ENCODE results near the gene RAB7A. TPM values are rescaled to one million over a fixed set of nuclear protein-coding genes. Genes with fewer than 3 reads are reported as not detected.

Gene RAB7A
- 47.8 and 71.2 TPM in 2 replicates for total RNA-seq (2014; rRNA removed; shearing (Covaris generic); ENCODE audit: low replicate concordance)

- Histone ChIP-seq H3K4me2 (ENCODE audit: low read depth, low read length, poor library complexity, severe bottlenecking) (peak within 1 kb of the TSS; percentile 84), H3K27ac (ENCODE audit: low read length) (peak within 1 kb of the TSS; percentile 58; the same call in 1 of the 2 replicates), H4K20me1 (ENCODE audit: insufficient read depth, low read depth, low read length) (peaks cover 38% of the 10 kb centered on the region), H3K79me2 (ENCODE audit: low read length) (peaks cover 54% of the 10 kb centered on the region), H3K9ac (ENCODE audit: low read length) (peak within 1 kb of the TSS; percentile 98), H3K4me3 (ENCODE audit: low read length) (peak within 1 kb of the TSS; percentile 99), H3K9me3 (ENCODE audit: low read length) (no peaks in the 10 kb centered on the region), H3K9me2 (replicated peaks; ENCODE audit: insufficient read depth, low read length) (no peaks in the 10 kb centered on the region), H2AFZ (ENCODE audit: low read length) (peak within 1 kb of the TSS; percentile 93), H3K4me1 (ENCODE audit: low read length) (peaks cover 38% of the 10 kb centered on the region), H3K27me3 (ENCODE audit: low read length) (no peaks in the 10 kb centered on the region), H3K36me3 (ENCODE audit: insufficient read depth, low read length) (peaks cover 9% of the 10 kb centered on the region; the same call in 1 of the 2 replicates)
- DNase-seq, result peak; percentile 99
These were observed at the start of gene RAB7A for GRCh38 chr3:128726023-128727016. Gene RAB7A, plus strand, starts transcription at chr3:128726183. Its CDS starts 69,185 bp downstream, at chr3:128795368.

GRCh38 chr3:128679338-128679737 lies 46.6 kb upstream of the RAB7A start:
- H3K4me1 ChIP-seq (ENCODE audit: low read length), result peaks cover 33% of the 10 kb centered on the region
- H3K9ac ChIP-seq (ENCODE audit: low read length), result peak overlapping the region; percentile 73; the same call in 1 of the 2 replicates
- H3K27ac ChIP-seq (ENCODE audit: low read length), result no peak overlapping the region
- H3K9me3 ChIP-seq (ENCODE audit: low read length), result no peaks in the 10 kb centered on the region
- H3K79me2 ChIP-seq (ENCODE audit: low read length), result no peaks in the 10 kb centered on the region
- no peak overlapping the region for H3K4me3 ChIP-seq (ENCODE audit: low read length)
- H3K27me3 ChIP-seq (ENCODE audit: low read length), result no peaks in the 10 kb centered on the region
- no peak for DNase-seq
- no peaks in the 10 kb centered on the region for H3K9me2 ChIP-seq (replicated peaks; ENCODE audit: insufficient read depth, low read length)
- no peaks in the 10 kb centered on the region for H3K36me3 ChIP-seq (ENCODE audit: insufficient read depth, low read length)
- H4K20me1 ChIP-seq (ENCODE audit: insufficient read depth, low read depth, low read length), result no peaks in the 10 kb centered on the region
- H3K4me2 ChIP-seq (ENCODE audit: low read depth, low read length, poor library complexity, severe bottlenecking), result peak overlapping the region; percentile 75
- H2AFZ ChIP-seq (ENCODE audit: low read length), result no peak overlapping the region

- H3K4me3 ChIP-seq (ENCODE audit: low read length), result peak overlapping the region; percentile 72
These were observed 45.2 kb upstream of the RAB7A start for GRCh38 chr3:128680603-128681368.

GRCh38 chr3:128681369-128681829 lies 44.6 kb upstream of the RAB7A start:
- Histone ChIP-seq H3K36me3 (ENCODE audit: insufficient read depth, low read length) (no peaks in the 10 kb centered on the region), H3K27ac (ENCODE audit: low read length) (peak overlapping the region; percentile 55), H3K9ac (ENCODE audit: low read length) (peak overlapping the region; percentile 73), H2AFZ (ENCODE audit: low read length) (peak overlapping the region; percentile 85), H3K4me2 (ENCODE audit: low read depth, low read length, poor library complexity, severe bottlenecking) (peak overlapping the region; percentile 75), H3K9me2 (replicated peaks; ENCODE audit: insufficient read depth, low read length) (no peaks in the 10 kb centered on the region), H3K27me3 (ENCODE audit: low read length) (no peaks in the 10 kb centered on the region), H3K9me3 (ENCODE audit: low read length) (no peaks in the 10 kb centered on the region), H4K20me1 (ENCODE audit: insufficient read depth, low read depth, low read length) (no peaks in the 10 kb centered on the region), H3K79me2 (ENCODE audit: low read length) (no peaks in the 10 kb centered on the region), H3K4me1 (ENCODE audit: low read length) (peaks cover 20% of the 10 kb centered on the region), H3K4me3 (ENCODE audit: low read length) (peak overlapping the region; percentile 72)
- DNase-seq, result no peak

More at GRCh38 chr3:128680603-128681368, 45.2 kb upstream of the RAB7A start:
- H3K9ac ChIP-seq (ENCODE audit: low read length), result peak overlapping the region; percentile 73
- H3K9me3 ChIP-seq (ENCODE audit: low read length), result no peaks in the 10 kb centered on the region
- H3K27me3 ChIP-seq (ENCODE audit: low read length), result no peaks in the 10 kb centered on the region
- peaks cover 21% of the 10 kb centered on the region for H3K4me1 ChIP-seq (ENCODE audit: low read length)
- H3K4me2 ChIP-seq (ENCODE audit: low read depth, low read length, poor library complexity, severe bottlenecking), result peak overlapping the region; percentile 75
- no peaks in the 10 kb centered on the region for H3K9me2 ChIP-seq (replicated peaks; ENCODE audit: insufficient read depth, low read length)
- H3K36me3 ChIP-seq (ENCODE audit: insufficient read depth, low read length), result no peaks in the 10 kb centered on the region
- H4K20me1 ChIP-seq (ENCODE audit: insufficient read depth, low read depth, low read length), result no peaks in the 10 kb centered on the region
- H3K27ac ChIP-seq (ENCODE audit: low read length), result peak overlapping the region; percentile 55
- H3K79me2 ChIP-seq (ENCODE audit: low read length), result no peaks in the 10 kb centered on the region
- H2AFZ ChIP-seq (ENCODE audit: low read length), result peak overlapping the region; percentile 85
- DNase-seq, result peak; percentile 98

GRCh38 chr3:128683957-128684356 lies 42.0 kb upstream of the RAB7A start:
- H4K20me1 ChIP-seq (ENCODE audit: insufficient read depth, low read depth, low read length), result no peaks in the 10 kb centered on the region
- H3K9me3 ChIP-seq (ENCODE audit: low read length), result no peaks in the 10 kb centered on the region
- no peak overlapping the region for H3K27ac ChIP-seq (ENCODE audit: low read length)
- no peak overlapping the region for H3K4me3 ChIP-seq (ENCODE audit: low read length)
- no peaks in the 10 kb centered on the region for H3K79me2 ChIP-seq (ENCODE audit: low read length)
- no peaks in the 10 kb centered on the region for H3K36me3 ChIP-seq (ENCODE audit: insufficient read depth, low read length)
- H3K4me2 ChIP-seq (ENCODE audit: low read depth, low read length, poor library complexity, severe bottlenecking), result no peak overlapping the region
- H3K27me3 ChIP-seq (ENCODE audit: low read length), result no peaks in the 10 kb centered on the region
- no peak overlapping the region for H3K9ac ChIP-seq (ENCODE audit: low read length)
- no peaks in the 10 kb centered on the region for H3K9me2 ChIP-seq (replicated peaks; ENCODE audit: insufficient read depth, low read length)
- no peak overlapping the region for H2AFZ ChIP-seq (ENCODE audit: low read length)
- peaks cover 20% of the 10 kb centered on the region for H3K4me1 ChIP-seq (ENCODE audit: low read length)
- no peak for DNase-seq

GRCh38 chr3:128684986-128685726 lies 40.8 kb upstream of the RAB7A start:
- no peak overlapping the region for H3K27ac ChIP-seq (ENCODE audit: low read length)
- H3K9me2 ChIP-seq (replicated peaks; ENCODE audit: insufficient read depth, low read length), result no peaks in the 10 kb centered on the region
- no peaks in the 10 kb centered on the region for H4K20me1 ChIP-seq (ENCODE audit: insufficient read depth, low read depth, low read length)
- no peaks in the 10 kb centered on the region for H3K27me3 ChIP-seq (ENCODE audit: low read length)
- H3K36me3 ChIP-seq (ENCODE audit: insufficient read depth, low read length), result no peaks in the 10 kb centered on the region
- no peak overlapping the region for H3K4me2 ChIP-seq (ENCODE audit: low read depth, low read length, poor library complexity, severe bottlenecking)
- H3K9ac ChIP-seq (ENCODE audit: low read length), result no peak overlapping the region
- no peak overlapping the region for H3K4me3 ChIP-seq (ENCODE audit: low read length)
- H3K4me1 ChIP-seq (ENCODE audit: low read length), result peaks cover 11% of the 10 kb centered on the region
- H2AFZ ChIP-seq (ENCODE audit: low read length), result no peak overlapping the region
- H3K9me3 ChIP-seq (ENCODE audit: low read length), result no peaks in the 10 kb centered on the region
- DNase-seq, result no peak
- H3K79me2 ChIP-seq (ENCODE audit: low read length), result no peaks in the 10 kb centered on the region

- DNase-seq, result no peak
These were observed 39.5 kb upstream of the RAB7A start for GRCh38 chr3:128686465-128686864.

More at GRCh38 chr3:128686465-128686864, 39.5 kb upstream of the RAB7A start:
- H3K36me3 ChIP-seq (ENCODE audit: insufficient read depth, low read length), result no peaks in the 10 kb centered on the region
- no peaks in the 10 kb centered on the region for H4K20me1 ChIP-seq (ENCODE audit: insufficient read depth, low read depth, low read length)
- no peak overlapping the region for H2AFZ ChIP-seq (ENCODE audit: low read length)
- H3K4me2 ChIP-seq (ENCODE audit: low read depth, low read length, poor library complexity, severe bottlenecking), result no peak overlapping the region
- no peaks in the 10 kb centered on the region for H3K79me2 ChIP-seq (ENCODE audit: low read length)
- H3K4me3 ChIP-seq (ENCODE audit: low read length), result no peak overlapping the region
- no peaks in the 10 kb centered on the region for H3K9me2 ChIP-seq (replicated peaks; ENCODE audit: insufficient read depth, low read length)
- no peaks in the 10 kb centered on the region for H3K9me3 ChIP-seq (ENCODE audit: low read length)
- H3K9ac ChIP-seq (ENCODE audit: low read length), result no peak overlapping the region
- H3K4me1 ChIP-seq (ENCODE audit: low read length), result peaks cover 5% of the 10 kb centered on the region
- no peak overlapping the region for H3K27ac ChIP-seq (ENCODE audit: low read length)
- H3K27me3 ChIP-seq (ENCODE audit: low read length), result no peaks in the 10 kb centered on the region
